Keratinocyte (primary cell): ENCODE data around the gene TGM1. TPM values are rescaled to one million over a fixed set of nuclear protein-coding genes. Genes with fewer than 3 reads are reported as not detected.

Experiments
- DNase-seq: peaks from one replicate; pipeline ENCODE4 v3.0.0-alpha.2; 2011; ENCODE audit warnings: low read depth, missing footprints, low spot score
- FAIRE-seq: peaks from 2 replicates; lab custom pipeline; 2011; peaks lifted over from hg19 to GRCh38; lab: Jason Lieb, UNC
- H2AFZ ChIP-seq: 2 replicates; pipeline ENCODE4 v1.6.0; 2012; ENCODE audit warnings: low read length, control low read depth, inconsistent platforms; ENCODE audit not compliant: control insufficient read depth
- H3K27ac ChIP-seq: 2 replicates; pipeline ENCODE4 v1.5.1; 2011; ENCODE audit warnings: low read length; ENCODE audit not compliant: control insufficient read depth, insufficient read depth
- H3K27me3 ChIP-seq: 3 replicates; pipeline ENCODE4 v1.6.0; 2011; ENCODE audit warnings: low read length; ENCODE audit not compliant: control insufficient read depth, insufficient read depth; ENCODE audit errors: extremely low read depth
- H3K36me3 ChIP-seq, 2 experiments: 2 replicates in 1 of 2; 3 replicates in 1 of 2; pipeline ENCODE4 v1.5.1; 2011; ENCODE audit warnings: low read length in 2 of 2, mild to moderate bottlenecking in 1 of 2; ENCODE audit not compliant: control insufficient read depth in 2 of 2, insufficient read depth in 2 of 2; ENCODE audit errors: extremely low read depth in 1 of 2
- H3K4me1 ChIP-seq: 3 replicates; pipeline ENCODE4 v1.5.1; 2011; ENCODE audit warnings: low read length; ENCODE audit not compliant: control insufficient read depth, insufficient read depth; ENCODE audit errors: extremely low read depth
- H3K4me2 ChIP-seq: 3 replicates; pipeline ENCODE4 v1.6.0; 2011; ENCODE audit warnings: low read depth, low read length; ENCODE audit not compliant: control insufficient read depth, insufficient read depth; ENCODE audit errors: extremely low read depth
- H3K4me3 ChIP-seq, 3 experiments: fragments of 200-600 bp in 1 of 3; sonication (generic) in 1 of 3; 2 replicates in 2 of 3; 3 replicates in 1 of 3; pipeline ENCODE4 v1.5.1; 2011 to 2016; ENCODE audit warnings: low read length in 3 of 3, mild to moderate bottlenecking in 3 of 3, control low read depth in 2 of 3, inconsistent platforms in 1 of 3, low read depth in 1 of 3, mixed read lengths in 1 of 3, mixed run types in 1 of 3, moderate library complexity in 1 of 3; ENCODE audit not compliant: control insufficient read depth in 2 of 3, insufficient read depth in 2 of 3; ENCODE audit errors: extremely low read depth in 1 of 3
- H3K79me2 ChIP-seq: 2 replicates; pipeline ENCODE4 v1.6.0; 2012; ENCODE audit warnings: low read length; ENCODE audit not compliant: control insufficient read depth, insufficient read depth
- H3K9ac ChIP-seq: 3 replicates; pipeline ENCODE4 v1.6.0; 2011; ENCODE audit warnings: low read length; ENCODE audit not compliant: control insufficient read depth, insufficient read depth; ENCODE audit errors: extremely low read depth
- H3K9me1 ChIP-seq: 3 replicates; pipeline ENCODE4 v1.6.0; 2011; ENCODE audit warnings: low read length; ENCODE audit not compliant: control insufficient read depth, insufficient read depth; ENCODE audit errors: extremely low read depth
- H3K9me3 ChIP-seq: 2 replicates; pipeline ENCODE4 v1.5.1; 2012; ENCODE audit warnings: low read depth, low read length; ENCODE audit not compliant: control insufficient read depth
- H4K20me1 ChIP-seq: 3 replicates; pipeline ENCODE4 v1.6.0; 2011; ENCODE audit warnings: low read length; ENCODE audit not compliant: control insufficient read depth, insufficient read depth; ENCODE audit errors: extremely low read depth
- CTCF ChIP-seq, 3 experiments: IDR thresholded peaks in 1 of 3; conservative IDR thresholded peaks in 1 of 3; optimal IDR thresholded peaks in 1 of 3; 2 replicates in 2 of 3; 3 replicates in 1 of 3; pipeline versions ENCODE3 to v1.5.1; 2011; ENCODE audit warnings: low read length in 3 of 3, mild to moderate bottlenecking in 3 of 3, moderate library complexity in 2 of 3, control low read depth in 1 of 3, inconsistent platforms in 1 of 3; ENCODE audit not compliant: insufficient read depth in 2 of 3; ENCODE audit errors: extremely low read depth in 1 of 3
- EZH2 ChIP-seq: IDR thresholded peaks from one replicate; pipeline ENCODE4 v1.6.1; 2012; ENCODE audit warnings: inconsistent platforms, mild to moderate bottlenecking, low read length, moderate library complexity
- dilution Hi-C: fragments of 300-500 bp; cut with MboI; formaldehyde crosslinking; loops from one replicate; pipeline ENCODE4 v1.7.0; 2020; ENCODE audit warnings: low sequenced_read_pairs; ENCODE audit not compliant: extremely low pct_ligation_motif_present
- polyA plus RNA-seq, 5 experiments: library from polyadenylated mRNA; depleted of rRNA in 3 of 5; stranded (reverse) in 3 of 5; stranded (forward) in 1 of 5; unstranded in 1 of 5; fragments of >200 nt; gene quantifications; 1 replicate in 1 of 5; 2 replicates in 3 of 5; 3 replicates in 1 of 5; pipeline versions ENCODE4 v1.2.1 to v1.2.3, GENCODE V29; 2011 to 2012; ENCODE audit warnings: missing spikeins in 2 of 5, low read depth in 1 of 5, low replicate concordance in 1 of 5

Gene TGM1
- polyA plus RNA-seq, 1 donor (not counting 4 experiments of a cell fraction or from before 2014, with no cell fraction given) = 16.1 TPM

GRCh38 chr14:24285351-24285750, 22.4 kb upstream of the TGM1 start:
- FAIRE-seq (no peak), DNase-seq (no peak)
- Histone ChIP-seq H2AFZ (no peak overlapping the region), H3K27me3 (no peaks in the 10 kb centered on the region), H3K4me2 (no peak overlapping the region), H3K9ac (no peak overlapping the region), H3K36me3 (peaks cover 8 to 11% of the 10 kb centered on the region in 2 experiments), H4K20me1 (no peaks in the 10 kb centered on the region), H3K9me3 (no peaks in the 10 kb centered on the region), H3K79me2 (no peaks in the 10 kb centered on the region), H3K4me3 (no peak overlapping the region), H3K4me1 (peaks cover 11% of the 10 kb centered on the region), H3K9me1 (no peaks in the 10 kb centered on the region), H3K27ac (no peak overlapping the region)
- TF ChIP-seq EZH2 = no peak
- no peak for TF ChIP-seq CTCF (optimal IDR thresholded peaks at IDR 0.05 in 1 of 3, IDR thresholded peaks at IDR 0.05 in 1 of 3, conservative IDR thresholded peaks at IDR 0.05 in 1 of 3; ENCODE audit: extremely low read depth in 1 of 3, insufficient read depth in 2 of 3, low read length in 3 of 3)
- dilution Hi-C loops = no loop called here

GRCh38 chr14:24284501-24285035, 21.6 kb upstream of the TGM1 start:
- no peak overlapping the region for H3K27ac ChIP-seq
- no peak for FAIRE-seq
- H3K9ac ChIP-seq = no peak overlapping the region
- no peaks in the 10 kb centered on the region for H3K27me3 ChIP-seq
- H2AFZ ChIP-seq = no peak overlapping the region
- no peaks in the 10 kb centered on the region for H3K9me3 ChIP-seq
- no peak overlapping the region for H3K4me3 ChIP-seq
- H3K4me1 ChIP-seq = peaks cover 14% of the 10 kb centered on the region
- DNase-seq = no peak
- H3K36me3 ChIP-seq = peaks cover 2 to 4% of the 10 kb centered on the region in 2 experiments
- H3K79me2 ChIP-seq = no peaks in the 10 kb centered on the region
- dilution Hi-C loops = no loop called here
- H3K9me1 ChIP-seq = no peaks in the 10 kb centered on the region
- no peaks in the 10 kb centered on the region for H4K20me1 ChIP-seq
- H3K4me2 ChIP-seq = no peak overlapping the region
- TF ChIP-seq EZH2 (no peak), CTCF (optimal IDR thresholded peaks at IDR 0.05 in 1 of 3, IDR thresholded peaks at IDR 0.05 in 1 of 3, conservative IDR thresholded peaks at IDR 0.05 in 1 of 3; ENCODE audit: extremely low read depth in 1 of 3, insufficient read depth in 2 of 3, low read length in 3 of 3) (no peak)
